GM21529 (cell line): ENCODE results near the gene GALC.

Experiments used
- ATAC-seq: cut with Tn5 transposase; IDR thresholded peaks from one replicate; pipeline ENCODE4 v1.9.1; 2021; ENCODE audit not compliant: unreplicated experiment

The GALC gene

DNA sequence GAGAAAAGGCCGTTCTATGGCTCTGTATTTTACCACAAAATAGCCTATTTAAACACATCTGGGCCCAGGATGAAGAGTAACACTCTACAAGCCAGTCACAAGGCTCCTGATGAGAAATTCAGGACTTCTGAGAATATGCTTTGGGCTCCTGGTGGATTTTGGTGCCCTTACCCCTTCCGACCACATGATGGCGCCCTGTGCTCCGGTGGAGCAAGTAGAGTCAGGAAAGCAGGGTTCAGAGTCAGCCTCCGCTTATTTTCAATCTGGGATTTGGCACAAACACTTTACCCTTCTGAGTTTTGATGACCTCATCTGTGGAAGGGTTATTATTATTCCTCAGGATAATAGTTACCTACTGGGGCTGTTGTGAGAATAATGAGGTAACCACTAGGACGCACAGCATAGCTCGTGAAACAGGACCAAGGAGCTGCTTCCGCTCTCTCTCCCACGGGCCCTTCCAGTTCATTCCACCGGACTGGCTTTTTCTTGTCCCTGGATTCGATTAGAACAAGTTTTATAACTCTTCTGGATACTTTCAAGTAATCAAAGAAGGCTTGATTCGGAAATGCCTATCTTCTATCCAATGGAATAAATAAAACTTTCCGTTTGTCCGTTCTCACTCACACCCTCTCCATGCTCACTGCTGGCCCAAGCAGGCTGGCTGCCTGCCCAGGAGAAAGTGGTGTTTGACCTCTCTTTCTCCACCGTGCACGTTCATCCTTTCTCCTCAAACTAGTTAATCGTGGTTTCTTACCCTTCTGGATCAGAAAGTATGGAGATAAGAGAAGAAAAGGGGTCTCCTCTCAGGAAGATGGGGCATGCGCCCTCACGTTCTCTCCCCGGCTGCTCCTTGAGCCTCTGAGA is 104.6 kb downstream of the GALC start:
- no peak for ATAC-seq

DNA sequence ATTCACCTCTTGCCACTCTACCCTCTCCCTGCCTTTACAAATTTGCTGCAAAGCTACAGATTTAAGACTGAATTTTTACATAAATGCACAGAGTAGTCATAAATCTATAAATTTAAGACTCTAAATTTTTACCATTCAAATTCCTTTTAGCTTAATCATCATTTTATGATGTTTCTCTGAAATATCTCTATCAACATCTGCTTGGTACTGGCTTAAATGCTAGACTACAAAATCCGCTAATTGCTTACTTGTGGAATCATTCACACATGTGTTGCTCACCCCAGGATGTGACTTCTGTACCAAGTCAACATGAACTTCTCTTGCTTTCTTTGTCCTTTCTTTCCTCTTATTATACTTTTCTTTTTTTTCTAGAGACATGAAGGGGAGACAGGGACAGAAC is 109.2 kb downstream of the GALC start:
- ATAC-seq = no peak
